Measurements from ENCODE around the gene CD86.

CD86 gene

DNA sequence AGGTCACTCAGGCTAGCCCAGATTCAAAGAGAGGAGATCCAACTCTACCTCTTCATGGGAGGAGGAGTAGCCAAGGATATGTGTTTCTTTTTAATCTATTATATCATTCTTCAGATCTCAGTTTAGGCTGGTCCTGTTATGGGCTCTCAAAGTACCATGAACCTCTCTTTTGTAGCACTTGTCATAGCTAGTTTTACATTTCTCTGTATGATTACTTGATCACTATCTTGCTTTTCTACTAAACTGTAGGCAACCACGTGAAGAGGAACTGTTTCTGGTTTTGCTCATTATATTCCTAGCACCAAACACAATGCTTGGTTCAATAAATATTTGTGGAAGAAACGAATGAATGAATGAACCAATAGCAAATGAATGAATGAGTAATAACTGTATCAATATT lies 29.6 kb downstream of the CD86 start:
- H3K4me3 ChIP-seq, result no peak overlapping the region
- no peaks in the 10 kb centered on the region for H3K4me1 ChIP-seq
- intact Hi-C loops (cut with DNase I; ENCODE audit: low total_unique reads), result no loop called here
- TF ChIP-seq, protein P1, sequence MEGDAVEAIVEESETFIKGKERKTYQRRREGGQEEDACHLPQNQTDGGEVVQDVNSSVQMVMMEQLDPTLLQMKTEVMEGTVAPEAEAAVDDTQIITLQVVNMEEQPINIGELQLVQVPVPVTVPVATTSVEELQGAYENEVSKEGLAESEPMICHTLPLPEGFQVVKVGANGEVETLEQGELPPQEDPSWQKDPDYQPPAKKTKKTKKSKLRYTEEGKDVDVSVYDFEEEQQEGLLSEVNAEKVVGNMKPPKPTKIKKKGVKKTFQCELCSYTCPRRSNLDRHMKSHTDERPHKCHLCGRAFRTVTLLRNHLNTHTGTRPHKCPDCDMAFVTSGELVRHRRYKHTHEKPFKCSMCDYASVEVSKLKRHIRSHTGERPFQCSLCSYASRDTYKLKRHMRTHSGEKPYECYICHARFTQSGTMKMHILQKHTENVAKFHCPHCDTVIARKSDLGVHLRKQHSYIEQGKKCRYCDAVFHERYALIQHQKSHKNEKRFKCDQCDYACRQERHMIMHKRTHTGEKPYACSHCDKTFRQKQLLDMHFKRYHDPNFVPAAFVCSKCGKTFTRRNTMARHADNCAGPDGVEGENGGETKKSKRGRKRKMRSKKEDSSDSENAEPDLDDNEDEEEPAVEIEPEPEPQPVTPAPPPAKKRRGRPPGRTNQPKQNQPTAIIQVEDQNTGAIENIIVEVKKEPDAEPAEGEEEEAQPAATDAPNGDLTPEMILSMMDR (IDR thresholded peaks at IDR 0.05), result no peak
- H3K27ac ChIP-seq, result no peak overlapping the region
- no peaks in the 10 kb centered on the region for H3K36me3 ChIP-seq
- no peaks in the 10 kb centered on the region for H3K9me3 ChIP-seq
- H3K27me3 ChIP-seq, result no peaks in the 10 kb centered on the region
- no peak for DNase-seq

GRCh38 chr3:122085673-122086072 lies 30.5 kb downstream of the CD86 start:
- no peak for DNase-seq
- intact Hi-C loops (cut with DNase I; ENCODE audit: low total_unique reads), result no loop called here
- Histone ChIP-seq H3K4me3 (no peak overlapping the region), H3K27me3 (no peaks in the 10 kb centered on the region), H3K9me3 (no peaks in the 10 kb centered on the region), H3K36me3 (no peaks in the 10 kb centered on the region), H3K4me1 (no peaks in the 10 kb centered on the region), H3K27ac (no peak overlapping the region)
- TF ChIP-seq, protein P1 (IDR thresholded peaks at IDR 0.05), result no peak

DNA sequence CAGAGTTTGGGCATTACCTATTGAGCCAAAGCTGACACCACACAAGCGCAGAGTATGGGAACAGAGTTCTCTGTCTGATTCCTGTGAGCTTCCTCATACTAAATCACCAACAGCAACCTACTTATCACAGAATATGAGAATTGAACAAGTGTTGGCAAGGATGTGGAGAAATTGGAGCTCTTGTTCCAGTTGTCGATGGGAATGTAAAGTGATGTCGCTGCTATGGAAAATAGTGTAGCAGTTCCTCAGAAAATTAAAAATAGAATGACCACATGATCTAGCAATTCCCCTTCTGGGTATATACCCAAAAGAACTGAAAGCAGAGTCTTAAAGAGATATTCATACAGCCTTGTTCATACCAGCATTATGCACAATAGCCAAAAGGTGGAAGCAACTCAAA lies 33.4 kb downstream of the CD86 start:
- intact Hi-C loops (cut with DNase I; ENCODE audit: low total_unique reads), result no loop called here
- TF ChIP-seq, protein P1 (IDR thresholded peaks at IDR 0.05), result no peak
- Histone ChIP-seq H3K4me3 (no peak overlapping the region), H3K4me1 (no peaks in the 10 kb centered on the region), H3K27me3 (no peaks in the 10 kb centered on the region), H3K27ac (no peak overlapping the region), H3K36me3 (no peaks in the 10 kb centered on the region), H3K9me3 (no peaks in the 10 kb centered on the region)
- DNase-seq, result no peak

GRCh38 chr3:122091602-122092295 lies 36.6 kb downstream of the CD86 start:
- intact Hi-C loops (cut with DNase I; ENCODE audit: low total_unique reads), result no loop called here
- no peaks in the 10 kb centered on the region for H3K9me3 ChIP-seq
- peak in 1 of 2 donors; percentile 63 for DNase-seq
- H3K4me3 ChIP-seq, result no peak overlapping the region
- H3K4me1 ChIP-seq, result no peaks in the 10 kb centered on the region
- H3K36me3 ChIP-seq, result no peaks in the 10 kb centered on the region
- H3K27me3 ChIP-seq, result no peaks in the 10 kb centered on the region
- no peak overlapping the region for H3K27ac ChIP-seq
- TF ChIP-seq, protein P1 (IDR thresholded peaks at IDR 0.05), result no peak

DNA sequence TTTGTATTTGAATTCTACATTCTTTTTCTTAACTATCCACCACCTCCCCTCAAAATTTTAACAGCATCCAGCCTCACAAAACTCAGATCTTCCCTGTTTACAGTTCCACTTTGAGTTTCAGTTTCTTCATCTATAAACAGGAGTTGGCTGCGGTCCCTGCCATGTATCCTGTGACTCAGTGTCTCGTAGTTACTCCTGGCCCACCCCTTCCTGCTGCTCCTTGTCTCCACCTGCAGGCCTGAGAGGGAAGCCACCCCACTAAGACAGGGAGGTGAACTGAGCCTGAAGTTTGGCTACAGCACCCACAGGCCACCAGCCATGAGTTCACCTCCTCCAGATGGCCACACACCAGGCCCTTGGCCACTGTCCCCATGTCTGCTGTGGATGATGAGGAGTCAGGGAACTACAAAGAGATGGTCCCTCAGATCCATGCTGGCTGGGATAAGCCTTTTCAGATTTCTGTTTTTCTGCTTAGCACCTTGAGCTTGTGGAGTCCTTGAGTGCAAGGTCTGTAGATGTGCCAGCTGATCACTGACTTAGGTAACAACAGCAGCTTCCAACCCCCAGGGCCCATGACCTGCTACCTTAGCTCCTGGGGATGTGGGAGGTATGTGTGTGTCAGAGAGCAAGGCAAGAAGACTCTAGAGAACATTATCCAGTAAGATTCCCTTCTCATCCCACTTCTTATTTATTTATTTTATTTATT lies 37.5 kb downstream of the CD86 start:
- TF ChIP-seq, protein P1 (IDR thresholded peaks at IDR 0.05), result no peak
- H3K4me3 ChIP-seq, result no peak overlapping the region
- intact Hi-C loops (cut with DNase I; ENCODE audit: low total_unique reads), result no loop called here
- H3K27me3 ChIP-seq, result no peaks in the 10 kb centered on the region
- no peak overlapping the region for H3K27ac ChIP-seq
- DNase-seq, result peak in 1 of 2 donors; percentile 60
- no peaks in the 10 kb centered on the region for H3K9me3 ChIP-seq
- no peaks in the 10 kb centered on the region for H3K36me3 ChIP-seq
- H3K4me1 ChIP-seq, result no peaks in the 10 kb centered on the region
